Astrocyte of the spinal cord (primary cell): Measurements from ENCODE around the gene GTF2IRD1.
"Not testable (repeated sequence)": the region's sequence is repeated elsewhere in the genome, so short reads cannot be mapped to it uniquely, and the experiment has no call there.

ENCODE experiments used
- DNase-seq: peaks from one replicate; pipeline ENCODE4 v3.0.0; 2011; ENCODE audit warnings: low read depth, low spot score
- H3K4me3 ChIP-seq: 2 replicates; pipeline ENCODE4 v1.5.1; 2011; ENCODE audit warnings: low read depth, mild to moderate bottlenecking, low read length, moderate library complexity
- CTCF ChIP-seq: IDR thresholded peaks from 2 replicates; pipeline ENCODE4 v1.5.1; 2012; ENCODE audit warnings: low read depth, mild to moderate bottlenecking, low read length, inconsistent platforms
- in situ Hi-C: cut with HindIII; loops from 2 replicates; pipeline ENCODE4 v1.10.0; 2017; ENCODE audit warnings: low sequenced_read_pairs

The GTF2IRD1 gene

GRCh38 chr7:74525140-74525539 is 71.4 kb downstream of the GTF2IRD1 start:
- no peak for DNase-seq
- in situ Hi-C loops, result no loop called here
- no peak for TF ChIP-seq CTCF
- no peak overlapping the region for H3K4me3 ChIP-seq

- DNase-seq, result no peak
- TF ChIP-seq CTCF, result no peak
- in situ Hi-C loops, result no loop called here
- H3K4me3 ChIP-seq, result no peak overlapping the region
These were observed 72.2 kb downstream of the GTF2IRD1 start for GRCh38 chr7:74525881-74526280.

- no peak for TF ChIP-seq CTCF
- in situ Hi-C loops, result no loop called here
- no peak for DNase-seq
- no peak overlapping the region for H3K4me3 ChIP-seq
These were observed 73.1 kb downstream of the GTF2IRD1 start for GRCh38 chr7:74526780-74527179.

GRCh38 chr7:74527842-74528241 is 74.1 kb downstream of the GTF2IRD1 start:
- in situ Hi-C loops, result no loop called here
- no peak overlapping the region for H3K4me3 ChIP-seq
- DNase-seq, result no peak
- no peak for TF ChIP-seq CTCF

GRCh38 chr7:74528773-74529172 is 75.1 kb downstream of the GTF2IRD1 start:
- H3K4me3 ChIP-seq, DNase-seq, in situ Hi-C loops: not testable (repeated sequence)

GRCh38 chr7:74535951-74536356 is 82.2 kb downstream of the GTF2IRD1 start:
- no peak for DNase-seq
- in situ Hi-C loops, result no loop called here
- no peak overlapping the region for H3K4me3 ChIP-seq
- TF ChIP-seq CTCF, result no peak

- in situ Hi-C loops, H3K4me3 ChIP-seq, DNase-seq: not testable (repeated sequence)
These were observed 88.2 kb downstream of the GTF2IRD1 start for GRCh38 chr7:74541937-74542336.

- in situ Hi-C loops, result no loop called here
- H3K4me3 ChIP-seq, result no peak overlapping the region
- no peak for TF ChIP-seq CTCF
- DNase-seq, result no peak
These were observed 88.9 kb downstream of the GTF2IRD1 start for GRCh38 chr7:74542558-74543117.
